Measurements from ENCODE around the gene NUAK2.
"Not testable (repeated sequence)": the region's sequence is repeated elsewhere in the genome, so short reads cannot be mapped to it uniquely, and the experiment has no call there.

NUAK2 gene

GRCh38 chr1:205294175-205294917, 27.2 kb downstream of the NUAK2 start:
- no peak for DNase-seq

- DNase-seq, result no peak
These were observed 28.0 kb downstream of the NUAK2 start for GRCh38 chr1:205293350-205294074.

- DNase-seq, result no peak
These were observed 29.9 kb downstream of the NUAK2 start for GRCh38 chr1:205291596-205291995.

- DNase-seq, result no peak
These were observed 33.6 kb downstream of the NUAK2 start for GRCh38 chr1:205287767-205288559.

- no peak for DNase-seq
These were observed 34.5 kb downstream of the NUAK2 start for GRCh38 chr1:205287076-205287475.

GRCh38 chr1:205286335-205286950, 35.1 kb downstream of the NUAK2 start:
- DNase-seq, result no peak

GRCh38 chr1:205285381-205286101, 36.0 kb downstream of the NUAK2 start:
- DNase-seq, result no peak

GRCh38 chr1:205284420-205285144, 37.0 kb downstream of the NUAK2 start:
- DNase-seq, result peak; percentile 53

- no peak for DNase-seq
These were observed 38.0 kb downstream of the NUAK2 start for GRCh38 chr1:205283270-205284147.

GRCh38 chr1:205280666-205281395, 40.7 kb downstream of the NUAK2 start:
- DNase-seq, result not testable (repeated sequence)

- no peak for DNase-seq
These were observed 41.6 kb downstream of the NUAK2 start for GRCh38 chr1:205279986-205280385.

- DNase-seq, result no peak
These were observed 44.9 kb downstream of the NUAK2 start for GRCh38 chr1:205276689-205277065.

GRCh38 chr1:205275916-205276688, 45.4 kb downstream of the NUAK2 start:
- no peak for DNase-seq

- DNase-seq, result peak; percentile 87
These were observed 46.4 kb downstream of the NUAK2 start for GRCh38 chr1:205275133-205275532.

- DNase-seq, result no peak
These were observed 47.4 kb downstream of the NUAK2 start for GRCh38 chr1:205274041-205274691.

- DNase-seq, result peak; percentile 89
These were observed 48.0 kb downstream of the NUAK2 start for GRCh38 chr1:205273551-205273982.

GRCh38 chr1:205272536-205272935, 49.0 kb downstream of the NUAK2 start:
- no peak for DNase-seq

GRCh38 chr1:205271745-205272144, 49.8 kb downstream of the NUAK2 start:
- DNase-seq, result no peak

GRCh38 chr1:205271277-205271676, 50.3 kb downstream of the NUAK2 start:
- DNase-seq, result no peak
